ENCODE results near the gene MINK1.
"Not testable (repeated sequence)": the region's sequence is repeated elsewhere in the genome, so short reads cannot be mapped to it uniquely, and the experiment has no call there.

The MINK1 gene

GRCh38 chr17:4900231-4901107, 67.3 kb downstream of the MINK1 start:
- DNase-seq, result peak; percentile 81

DNA sequence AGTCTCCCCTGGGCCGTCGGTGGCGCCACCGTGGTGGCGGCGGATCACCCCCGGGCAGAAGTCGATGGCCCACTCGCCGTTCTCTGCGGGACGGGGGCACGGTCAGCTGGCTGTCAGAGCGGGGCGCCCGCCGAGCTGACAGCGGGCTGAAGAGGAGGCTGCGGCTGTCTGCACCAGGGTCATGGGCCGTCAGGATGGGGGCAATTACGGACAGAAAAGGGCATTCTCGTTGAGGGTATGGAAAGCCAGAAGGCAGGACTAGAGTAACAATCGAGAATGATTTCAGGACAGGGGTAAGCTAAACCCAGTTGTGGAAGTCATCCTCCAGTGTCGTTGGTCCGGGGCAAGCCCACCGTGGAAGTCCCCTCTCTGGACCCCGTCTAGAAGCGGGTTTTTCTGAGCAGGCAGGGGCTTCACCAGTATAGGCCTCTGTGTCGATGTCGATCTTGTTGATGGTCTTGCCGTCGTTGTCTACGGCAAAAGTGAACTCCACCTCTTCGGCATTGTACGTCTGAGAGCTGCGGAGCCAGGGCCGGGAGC, 68.0 kb downstream of the MINK1 start:
- peak; percentile 26 for DNase-seq

DNA sequence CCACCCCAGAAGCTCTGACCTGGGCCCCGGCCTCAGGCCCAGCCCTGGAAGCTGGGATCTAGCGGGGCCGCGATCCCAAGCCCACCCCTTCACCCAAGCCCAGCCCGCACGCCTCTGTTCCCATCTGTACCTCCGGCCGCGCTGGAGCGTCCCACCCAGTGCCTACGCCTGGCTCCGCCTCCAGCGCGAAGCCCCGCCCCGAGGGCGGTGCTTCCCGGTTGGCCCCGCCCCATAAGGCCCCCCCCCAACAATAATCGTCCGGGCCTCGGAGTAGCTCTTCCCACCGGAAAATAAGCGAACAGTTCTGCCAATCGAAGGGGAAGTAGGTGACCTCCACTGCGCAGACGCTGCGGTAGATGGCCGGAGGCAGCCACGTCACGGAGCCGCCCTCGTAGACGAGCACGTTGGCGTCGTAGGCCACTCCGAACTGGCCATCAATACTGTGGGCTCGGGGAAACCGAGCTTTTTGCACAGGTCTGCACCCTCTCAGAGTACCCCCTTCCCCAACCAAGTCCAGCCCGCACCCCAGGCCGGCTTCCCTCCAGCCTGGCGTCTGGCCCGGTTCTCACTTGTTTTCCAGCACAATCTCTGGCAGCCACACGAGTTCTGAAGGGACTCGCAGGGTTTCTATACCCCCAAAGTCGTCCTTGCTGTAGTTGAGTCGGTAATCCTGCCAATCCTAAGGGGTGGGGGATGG, 68.7 kb downstream of the MINK1 start:
- peak; percentile 43 for DNase-seq

DNA sequence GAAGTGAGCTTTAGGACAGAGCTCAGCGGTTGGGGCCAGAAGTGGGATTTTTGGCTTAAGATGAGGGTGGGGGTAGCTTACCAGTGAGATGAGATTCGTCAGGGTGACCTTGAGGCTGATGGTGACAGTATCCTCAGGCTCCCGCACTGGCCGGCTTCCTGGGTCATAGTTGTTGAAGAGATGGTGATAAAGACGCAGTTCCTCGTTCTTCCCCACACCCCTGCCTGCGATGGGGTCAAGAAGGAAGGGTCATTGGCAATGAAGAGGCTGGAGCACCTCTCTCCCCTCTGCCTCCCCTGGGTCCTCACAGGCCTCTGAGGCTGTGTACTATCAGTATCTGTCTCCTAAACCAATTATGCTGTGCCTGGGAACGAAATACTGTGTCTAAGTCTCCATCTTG, 69.4 kb downstream of the MINK1 start:
- DNase-seq, result no peak

GRCh38 chr17:4903051-4903818, 70.1 kb downstream of the MINK1 start, which contains the start of gene CHRNE:
CHRNE (minus strand) TSS chr17:4903098; CDS start chr17:4903063, 35 bp downstream.
- peak; percentile 84 for DNase-seq

DNA sequence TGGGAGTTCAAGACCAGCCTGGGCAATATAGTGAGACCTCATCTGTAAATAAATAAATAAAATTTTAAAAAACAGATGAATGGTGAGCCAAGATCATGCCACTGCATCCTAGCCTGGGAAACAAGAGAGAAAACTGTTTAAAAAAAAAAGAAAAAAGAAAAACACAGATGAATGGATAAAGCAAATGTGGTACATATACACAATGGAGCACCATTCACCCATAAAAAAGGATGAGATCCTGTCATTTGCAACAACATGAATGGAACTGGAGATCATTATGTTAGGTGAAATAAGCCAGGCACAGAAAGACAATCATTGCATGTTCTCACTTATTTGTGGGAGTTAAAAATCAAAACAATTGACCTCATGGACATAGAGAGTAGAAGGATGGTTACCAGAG, 73.5 kb downstream of the MINK1 start:
- DNase-seq, result not testable (repeated sequence)

DNA sequence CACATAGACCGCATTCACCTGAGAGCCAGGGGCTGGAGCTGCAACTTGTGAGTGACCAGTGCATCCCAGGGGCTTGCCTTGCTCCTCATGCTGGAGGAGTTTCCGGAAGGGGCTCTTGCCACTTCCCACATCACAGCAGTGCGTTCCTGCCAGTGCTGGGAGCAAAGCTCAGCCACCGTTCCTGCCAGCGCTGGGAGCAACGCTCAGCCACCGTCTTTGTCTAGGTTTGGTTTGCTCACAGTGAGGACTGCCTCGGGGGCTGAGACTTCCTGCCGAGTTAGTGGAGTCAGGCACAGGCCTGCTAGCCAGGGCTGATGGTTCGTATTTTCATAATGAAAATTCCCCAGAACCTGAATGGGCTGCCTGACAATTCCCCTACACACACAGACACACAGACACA, 75.2 kb downstream of the MINK1 start:
- DNase-seq, result no peak

GRCh38 chr17:4908711-4909496, 75.8 kb downstream of the MINK1 start:
- peak; percentile 84 for DNase-seq

GRCh38 chr17:4913994-4914393, 80.9 kb downstream of the MINK1 start:
- no peak for DNase-seq

DNA sequence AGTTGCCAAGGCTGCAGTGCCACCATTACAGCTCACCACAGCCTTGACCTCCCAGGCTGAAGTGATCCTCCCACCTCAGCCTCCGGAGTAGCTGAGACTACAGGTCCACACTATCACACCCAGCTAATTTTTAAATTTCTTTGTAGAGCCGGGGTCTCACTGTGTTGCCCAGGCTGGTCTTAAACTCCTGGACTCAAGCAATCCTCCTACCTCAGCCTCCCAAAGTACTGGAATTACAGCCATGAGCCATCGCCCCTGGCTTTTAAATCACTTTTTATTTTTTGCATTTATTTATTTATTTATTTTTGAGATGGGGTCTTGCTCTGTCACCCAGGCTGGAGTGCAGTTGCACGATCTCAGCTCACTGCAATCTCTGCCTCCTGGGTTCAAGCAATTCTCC, 81.4 kb downstream of the MINK1 start:
- not testable (repeated sequence) for DNase-seq

- DNase-seq, result no peak
These were observed 86.4 kb downstream of the MINK1 start for GRCh38 chr17:4919511-4920047.

GRCh38 chr17:4920351-4921048, 87.4 kb downstream of the MINK1 start:
- DNase-seq, result no peak

GRCh38 chr17:4921320-4921719, 88.2 kb downstream of the MINK1 start:
- DNase-seq, result no peak

GRCh38 chr17:4926577-4927335, 93.6 kb downstream of the MINK1 start:
- DNase-seq, result not testable (repeated sequence)

DNA sequence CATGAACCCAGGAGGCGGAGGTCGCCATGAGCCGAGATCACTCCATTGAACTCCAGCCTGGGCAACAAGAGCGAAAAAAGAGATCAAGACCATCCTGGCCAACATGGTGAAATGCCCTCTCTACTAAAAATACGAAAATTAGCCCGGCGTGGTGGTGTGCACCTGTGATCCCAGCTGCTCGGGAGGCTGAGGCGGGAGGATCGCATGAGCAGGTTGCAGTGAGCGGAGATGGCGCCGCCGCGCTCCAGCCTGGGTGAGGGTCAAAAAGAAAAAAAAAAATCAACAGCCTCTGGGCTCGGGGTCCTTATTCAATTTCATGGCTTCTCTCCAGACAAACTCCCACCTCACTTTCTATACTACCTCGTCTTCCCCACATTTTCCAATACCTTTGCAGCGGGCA, 95.7 kb downstream of the MINK1 start:
- no peak for DNase-seq

DNA sequence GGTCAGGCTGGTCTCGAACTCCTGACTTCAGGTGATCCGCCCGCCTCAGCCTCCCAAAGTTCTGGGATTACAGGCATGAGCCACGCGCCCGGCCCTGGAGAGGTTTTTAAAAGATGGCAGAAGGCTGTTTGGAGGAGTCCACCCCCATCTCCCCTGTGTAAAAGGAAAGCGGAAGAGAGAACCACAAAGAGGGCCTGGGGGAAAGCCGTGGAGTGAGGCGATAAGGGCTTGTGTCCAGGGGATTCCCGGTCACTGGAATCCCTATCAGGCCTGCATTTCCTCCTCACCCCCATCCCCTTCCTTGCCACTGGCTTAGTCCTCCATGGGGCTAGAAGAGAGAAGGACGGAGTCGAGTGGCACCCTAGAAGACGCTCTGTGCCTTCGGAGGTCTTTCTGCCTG, 98.8 kb downstream of the MINK1 start, which contains the start of gene GP1BA:
GP1BA (plus strand) TSS at position 315 of the 400 bp plus-strand sequence. CDS start 328 bp downstream, outside the sequence.
- DNase-seq, result no peak

- no peak for DNase-seq
These were observed 99.6 kb downstream of the MINK1 start for GRCh38 chr17:4932756-4933155.

DNA sequence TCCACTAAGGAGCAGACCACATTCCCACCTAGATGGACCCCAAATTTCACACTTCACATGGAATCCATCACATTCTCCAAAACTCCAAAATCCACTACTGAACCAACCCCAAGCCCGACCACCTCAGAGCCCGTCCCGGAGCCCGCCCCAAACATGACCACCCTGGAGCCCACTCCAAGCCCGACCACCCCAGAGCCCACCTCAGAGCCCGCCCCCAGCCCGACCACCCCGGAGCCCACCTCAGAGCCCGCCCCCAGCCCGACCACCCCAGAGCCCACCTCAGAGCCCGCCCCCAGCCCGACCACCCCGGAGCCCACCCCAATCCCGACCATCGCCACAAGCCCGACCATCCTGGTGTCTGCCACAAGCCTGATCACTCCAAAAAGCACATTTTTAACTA, 100.5 kb downstream of the MINK1 start:
- DNase-seq, result no peak

DNA sequence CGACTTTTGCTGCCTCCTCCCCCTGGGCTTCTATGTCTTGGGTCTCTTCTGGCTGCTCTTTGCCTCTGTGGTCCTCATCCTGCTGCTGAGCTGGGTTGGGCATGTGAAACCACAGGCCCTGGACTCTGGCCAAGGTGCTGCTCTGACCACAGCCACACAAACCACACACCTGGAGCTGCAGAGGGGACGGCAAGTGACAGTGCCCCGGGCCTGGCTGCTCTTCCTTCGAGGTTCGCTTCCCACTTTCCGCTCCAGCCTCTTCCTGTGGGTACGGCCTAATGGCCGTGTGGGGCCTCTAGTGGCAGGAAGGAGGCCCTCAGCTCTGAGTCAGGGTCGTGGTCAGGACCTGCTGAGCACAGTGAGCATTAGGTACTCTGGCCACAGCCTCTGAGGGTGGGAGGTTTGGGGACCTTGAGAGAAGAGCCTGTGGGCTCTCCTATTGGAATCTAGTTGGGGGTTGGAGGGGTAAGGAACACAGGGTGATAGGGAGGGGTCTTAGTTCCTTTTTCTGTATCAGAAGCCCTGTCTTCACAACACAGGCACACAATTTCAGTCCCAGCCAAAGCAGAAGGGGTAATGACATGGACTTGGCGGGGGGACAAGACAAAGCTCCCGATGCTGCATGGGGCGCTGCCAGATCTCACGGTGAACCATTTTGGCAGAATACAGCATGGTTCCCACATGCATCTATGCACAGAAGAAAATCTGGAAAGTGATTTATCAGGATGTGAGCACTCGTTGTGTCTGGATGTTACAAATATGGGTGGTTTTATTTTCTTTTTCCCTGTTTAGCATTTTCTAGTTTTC, 101.2 kb downstream of the MINK1 start:
- DNase-seq, result peak; percentile 18

All from CD4-positive, alpha-beta T cell treated with Interleukin-12 subunit alpha and Interleukin-12 subunit beta, for 1 hour (primary cell).